Stimulated activated CD4-positive, alpha-beta T cell treated with anti-CD3 and anti-CD28 coated beads, Interleukin-4, amount 100 ng/mL, for 24 hours (primary cell): ENCODE data around the gene PLXDC1.

ENCODE experiments used
- DNase-seq: peaks from one replicate; pipeline ENCODE4 v3.0.0-alpha.2; 2020

The PLXDC1 gene

DNA sequence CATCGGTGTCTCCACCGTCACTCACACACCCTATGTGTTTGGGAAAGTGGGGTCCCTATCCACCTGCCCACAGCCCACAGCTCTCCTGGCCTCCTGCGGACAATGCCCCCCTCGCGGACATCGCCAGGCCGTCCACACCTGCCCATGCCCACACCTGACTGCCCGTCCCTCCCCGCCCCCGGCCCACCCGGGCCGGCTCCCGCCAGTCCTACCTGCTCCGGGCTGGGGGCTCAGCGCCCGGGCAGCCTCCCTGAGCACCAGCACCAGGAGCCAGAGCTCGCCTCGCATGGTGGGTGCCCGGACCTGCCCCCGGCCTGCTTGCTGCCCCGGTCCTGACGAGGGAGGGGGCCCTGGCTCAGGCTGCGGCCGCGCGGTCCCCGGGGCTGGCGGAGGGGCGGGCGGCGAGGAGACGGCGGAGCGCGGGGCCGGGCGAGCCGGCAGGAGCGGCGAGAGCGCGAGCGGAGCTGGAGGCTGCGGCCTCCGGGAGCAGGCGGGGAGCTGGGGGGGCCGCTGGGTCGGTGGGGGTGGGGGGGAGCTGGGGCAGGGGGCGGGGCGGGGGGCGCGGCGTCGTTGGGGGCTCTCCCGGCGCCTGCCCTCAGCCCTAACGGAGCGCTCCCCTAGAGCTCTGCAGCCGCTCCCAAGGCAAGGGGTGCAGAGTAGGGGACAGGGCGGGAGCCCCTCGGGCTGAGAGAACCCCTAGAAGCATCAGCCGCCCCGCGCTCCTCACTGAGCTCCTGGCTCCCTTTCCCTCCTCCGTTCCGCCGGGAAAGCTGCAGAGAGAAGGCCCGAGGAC is at the start of gene PLXDC1:
Gene PLXDC1, minus strand, starts transcription at position 488 of the 793 bp plus-strand sequence. Its CDS starts 200 bp downstream, at position 288.
- DNase-seq = no peak

DNA sequence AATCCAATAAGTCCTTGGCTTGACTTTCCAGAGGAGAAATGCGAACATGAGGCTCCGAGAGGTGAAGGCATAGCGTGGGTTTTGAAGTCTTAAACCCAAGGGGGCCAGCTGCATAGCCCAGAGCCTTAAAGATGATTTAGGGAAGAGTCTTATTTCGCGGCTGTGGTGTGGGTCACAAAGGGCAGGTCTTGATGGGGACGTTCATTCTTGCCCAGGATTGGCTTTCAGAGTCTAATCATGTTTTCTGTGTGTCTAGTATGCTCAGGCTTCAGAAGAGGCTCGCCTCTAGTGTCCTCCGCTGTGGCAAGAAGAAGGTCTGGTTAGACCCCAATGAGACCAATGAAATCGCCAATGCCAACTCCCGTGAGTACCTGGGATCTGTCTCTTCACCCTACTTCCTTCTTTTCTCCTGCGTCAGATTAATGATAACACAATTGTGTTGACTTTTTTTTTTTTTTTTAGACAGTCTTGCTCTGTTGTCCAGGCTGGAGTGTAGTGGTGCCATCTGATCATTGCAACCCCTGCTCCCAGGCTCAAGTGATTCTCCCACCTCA is 49.6 kb upstream of the PLXDC1 start:
- DNase-seq = no peak

DNA sequence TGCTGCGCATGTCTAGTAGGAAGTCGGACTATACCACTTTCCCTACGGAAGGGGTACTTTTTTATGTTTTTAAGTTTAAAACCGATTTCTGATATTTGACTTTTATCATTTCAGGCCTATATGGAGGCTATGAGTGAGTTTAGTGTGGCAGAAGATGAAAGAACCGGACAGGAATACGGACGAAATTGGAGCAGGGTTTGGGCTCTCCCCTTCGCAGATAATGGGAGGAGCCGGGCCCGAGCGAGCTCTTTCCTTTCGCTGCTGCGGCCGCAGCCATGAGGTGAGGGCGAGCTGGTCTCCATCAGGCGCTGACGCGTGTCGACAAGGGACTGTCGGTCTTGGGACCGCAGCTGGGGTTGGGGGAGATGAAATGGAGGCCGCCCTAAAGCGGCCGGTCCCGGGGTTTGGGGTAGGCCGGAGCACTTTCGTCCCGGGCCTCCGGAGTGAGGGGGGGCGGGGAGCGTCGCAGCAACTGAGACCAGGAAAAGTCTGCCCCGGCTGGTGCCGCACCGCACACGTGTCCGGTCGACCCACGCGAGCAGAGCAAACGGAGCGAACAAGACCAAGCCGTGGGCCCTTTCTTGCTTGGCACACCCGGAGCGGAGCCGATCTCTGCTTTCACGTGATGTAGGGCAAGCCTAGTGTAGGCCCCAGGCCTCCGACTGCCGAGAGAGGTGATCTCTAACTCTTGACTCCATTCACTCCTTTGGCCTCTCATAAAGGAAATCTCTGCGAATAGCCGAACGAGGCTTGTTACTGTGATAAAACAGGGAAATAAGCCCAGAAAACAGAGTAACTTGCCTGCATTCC is 48.8 kb upstream of the PLXDC1 start, which contains the start of gene RPL19:
Gene RPL19, plus strand, starts transcription at position 214 of the 810 bp plus-strand sequence. Its CDS starts 62 bp downstream, at position 276.
- DNase-seq = peak; percentile 83

DNA sequence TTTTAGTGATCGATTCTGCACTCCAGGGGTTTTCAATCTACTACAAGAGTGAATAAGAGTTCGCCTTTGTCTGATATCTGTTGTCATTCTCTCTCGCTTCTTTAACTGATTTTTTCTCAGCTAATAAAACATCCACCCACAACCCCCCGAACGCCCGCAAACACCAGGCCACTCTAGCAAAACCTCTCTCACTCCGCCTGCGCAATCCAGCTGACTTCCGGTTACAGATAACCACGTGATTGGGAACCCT is 48.3 kb upstream of the PLXDC1 start:
- peak; percentile 92 for DNase-seq

DNA sequence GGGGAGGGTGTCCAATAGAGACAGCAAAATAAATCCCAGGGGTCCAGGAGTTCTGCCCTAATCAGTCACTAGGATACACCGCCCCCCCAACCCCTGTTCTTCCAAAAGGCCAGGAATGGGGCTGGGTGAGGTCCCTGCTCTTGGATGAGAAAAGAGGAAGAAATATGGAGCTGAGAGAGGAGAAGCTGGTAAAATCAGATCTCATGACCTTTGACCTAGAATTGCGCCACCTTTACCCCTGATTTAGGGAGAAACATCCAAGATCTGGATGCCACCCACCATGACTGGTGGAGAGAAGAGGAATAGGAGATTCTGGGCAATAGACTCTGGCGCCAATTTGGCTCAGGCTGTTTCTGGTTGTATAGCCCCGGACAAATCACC is 46.7 kb upstream of the PLXDC1 start:
- no peak for DNase-seq

DNA sequence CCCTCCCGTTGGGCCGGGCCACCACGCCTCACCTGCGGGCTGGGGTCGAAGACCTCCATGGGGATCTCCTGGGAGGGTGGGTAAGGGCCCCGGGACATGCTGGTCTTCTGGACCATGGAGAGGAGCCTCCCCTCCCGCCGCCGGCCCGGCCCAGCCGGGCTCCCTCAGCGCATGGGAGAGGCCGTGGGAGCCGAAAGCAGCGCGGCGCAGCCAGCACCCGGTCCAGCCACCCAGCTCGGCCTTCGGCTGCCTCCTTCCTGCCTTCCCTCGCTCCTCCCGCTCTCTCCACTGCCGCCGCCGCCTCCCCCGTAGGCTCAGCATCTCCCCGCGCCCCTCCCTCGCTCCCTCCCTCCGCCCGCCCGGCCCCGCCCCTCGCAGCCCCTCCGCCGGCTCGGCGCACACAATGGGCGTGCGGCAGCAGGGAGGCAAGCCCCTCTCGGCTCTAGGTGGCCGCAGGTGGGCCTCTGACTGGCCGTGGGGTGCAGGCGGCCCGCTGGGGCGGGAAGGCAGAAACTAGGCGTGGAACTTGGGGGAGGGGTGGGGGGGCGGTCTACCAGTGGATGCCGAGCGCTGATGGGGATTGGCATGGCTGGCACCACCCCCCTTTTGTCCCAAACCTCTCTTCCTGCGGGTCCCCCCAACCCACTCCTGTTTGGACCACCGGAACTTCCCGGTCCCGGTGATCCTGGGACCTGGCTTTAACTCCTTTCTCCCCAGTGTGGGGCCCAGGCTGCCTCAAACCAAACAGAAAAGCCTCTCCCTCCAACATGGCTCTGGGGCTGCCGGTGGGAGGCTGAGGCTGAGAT is 46.1 kb upstream of the PLXDC1 start, which contains the start of gene CACNB1:
Gene CACNB1, minus strand, starts transcription at position 290 of the 806 bp plus-strand sequence. Its CDS starts 174 bp downstream, at position 116.
- DNase-seq = peak; percentile 70

DNA sequence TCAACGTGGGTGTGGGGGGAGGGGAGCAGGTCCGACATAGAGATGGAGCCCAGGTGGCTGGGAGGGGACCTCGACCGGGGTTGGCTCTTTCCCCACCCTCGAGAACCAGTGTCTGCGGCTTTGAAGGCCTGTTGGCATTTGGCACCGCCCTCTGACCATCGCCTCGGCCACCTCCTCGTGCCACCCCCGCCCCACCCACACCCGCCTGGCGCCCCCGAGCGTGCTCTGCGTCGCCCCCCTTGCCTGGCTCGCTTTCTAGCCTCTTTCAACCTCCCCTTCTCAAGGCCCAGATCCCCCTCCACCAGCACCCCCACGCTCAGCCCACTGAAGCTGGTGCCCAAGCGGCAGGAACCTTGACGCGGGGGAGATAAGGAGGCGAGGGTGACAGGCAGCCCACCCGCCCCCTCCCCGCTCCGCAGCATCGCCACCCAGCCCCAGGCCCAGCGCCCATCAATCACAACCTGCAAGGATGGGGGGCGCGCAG is 45.4 kb upstream of the PLXDC1 start:
- DNase-seq = no peak

DNA sequence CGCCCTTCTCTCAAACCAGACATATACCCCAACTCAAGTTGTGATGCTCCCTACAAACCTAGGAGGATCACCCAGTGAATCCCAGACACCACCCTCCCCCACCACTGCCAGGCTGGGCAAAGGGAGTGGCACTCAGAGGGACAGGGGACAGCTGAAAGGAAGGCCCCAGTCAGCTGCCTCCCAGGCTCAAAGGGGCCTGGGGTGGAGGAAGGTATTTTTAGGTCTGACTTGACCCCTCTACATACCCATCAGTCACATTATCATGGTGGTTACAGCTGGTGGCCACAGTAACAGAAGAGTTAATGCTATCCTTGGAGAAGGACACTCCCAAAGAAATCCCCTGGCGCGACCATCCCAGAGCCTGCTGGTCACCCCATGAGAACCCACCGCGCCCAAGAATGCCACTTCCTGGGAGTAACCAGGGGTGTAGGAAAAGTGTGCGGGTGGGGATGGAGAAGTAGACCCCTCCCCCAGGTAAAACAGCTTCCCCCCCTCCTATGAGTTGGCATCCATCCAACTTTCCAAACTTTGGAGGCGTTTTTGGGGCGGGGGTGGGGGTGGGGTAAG is 44.9 kb upstream of the PLXDC1 start:
- DNase-seq = no peak

DNA sequence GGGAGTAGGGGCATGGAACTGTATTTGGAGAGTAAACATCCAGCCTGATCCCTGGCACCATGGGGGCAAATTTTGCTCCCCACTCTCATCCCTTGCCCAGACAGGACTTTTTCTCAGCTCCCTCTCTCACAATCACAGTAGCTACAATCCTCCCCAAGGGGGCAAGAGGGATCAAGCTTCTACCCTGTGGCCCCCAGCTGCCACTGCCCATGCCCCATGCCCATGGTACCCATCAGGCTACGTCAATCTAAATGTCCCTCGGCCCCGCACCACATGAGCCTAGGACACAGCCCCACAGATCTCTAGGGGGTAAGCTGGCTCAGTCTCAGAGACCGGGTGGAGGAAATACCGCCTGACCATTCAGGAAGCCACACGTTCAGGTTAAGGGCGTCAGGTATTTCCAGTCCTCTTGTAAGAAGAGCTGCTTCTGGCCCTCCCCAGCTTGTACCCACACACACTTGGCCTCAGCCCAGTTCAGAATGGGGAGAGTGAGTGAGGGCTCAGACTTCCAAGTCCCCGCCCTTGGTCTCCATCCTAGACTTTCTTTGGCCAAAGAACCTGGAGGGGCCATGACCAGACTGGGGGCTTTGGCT is 44.2 kb upstream of the PLXDC1 start:
- DNase-seq = no peak

DNA sequence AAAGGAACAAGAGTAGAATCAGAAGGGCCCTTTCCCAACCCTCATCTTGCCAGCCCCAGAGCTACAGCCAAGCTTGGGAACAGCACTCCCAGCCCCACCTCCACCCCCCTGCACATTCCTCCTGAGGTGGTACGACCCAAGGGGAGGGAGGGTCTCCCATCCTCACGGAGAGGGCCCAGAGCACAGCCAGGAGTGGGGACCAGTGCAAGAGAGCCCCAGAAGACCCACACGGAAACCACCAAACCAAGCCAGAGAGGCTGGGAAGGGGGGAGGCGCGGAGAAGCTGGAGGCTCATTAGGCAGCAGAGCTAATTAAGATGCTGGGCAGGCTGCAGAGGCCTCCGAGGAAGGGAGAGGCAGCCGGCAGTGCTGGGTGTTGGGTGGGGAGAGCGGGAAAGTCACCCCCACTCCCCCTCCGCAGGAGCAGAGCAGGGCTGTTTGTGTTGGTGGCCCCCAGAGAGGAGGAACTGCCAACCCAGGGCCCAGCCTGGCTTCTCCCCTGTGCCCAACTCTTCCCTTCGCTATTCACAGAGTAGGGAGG is 43.6 kb upstream of the PLXDC1 start:
- no peak for DNase-seq

DNA sequence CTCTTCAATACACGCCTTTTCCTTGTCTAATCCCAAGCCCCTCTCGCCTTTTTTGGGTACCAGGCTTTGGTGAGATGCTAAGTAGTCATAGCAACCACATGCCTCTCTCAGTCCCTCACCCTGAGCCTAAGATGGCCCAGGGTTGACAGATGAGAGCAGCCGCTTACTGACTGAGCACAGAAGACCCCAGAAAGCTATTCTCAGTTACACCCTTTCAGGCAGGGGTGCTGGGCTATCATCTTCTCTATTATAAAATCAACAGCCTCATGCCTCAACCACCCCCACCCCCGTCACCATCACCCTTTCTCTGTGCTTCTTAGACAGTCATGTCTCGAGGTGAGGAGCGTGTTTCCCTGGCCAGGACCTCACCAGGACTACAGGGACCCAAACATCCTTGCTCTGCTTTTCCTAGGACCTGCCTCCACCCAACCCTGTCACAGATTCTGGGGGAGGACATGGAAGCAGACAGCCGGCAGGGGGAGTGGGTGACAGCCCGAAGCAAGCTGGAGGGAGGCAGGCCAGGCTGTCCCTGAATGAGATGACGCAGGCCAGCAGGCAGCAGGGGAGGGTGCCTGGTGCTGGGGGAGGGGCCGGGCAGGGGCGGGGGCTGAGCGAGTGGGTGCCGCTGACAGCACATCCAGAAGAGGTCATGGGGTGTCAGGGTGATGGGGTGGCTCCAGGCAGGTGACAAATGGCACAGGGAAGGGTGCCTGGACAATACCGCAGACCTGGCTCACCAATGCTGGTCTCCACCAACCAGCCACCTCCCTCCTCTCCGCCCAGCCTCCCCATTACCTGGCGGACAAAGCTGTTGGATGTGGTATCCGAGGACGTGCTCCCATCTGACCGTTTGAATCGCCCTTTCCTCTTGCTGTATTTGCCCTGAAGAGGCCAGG is 42.9 kb upstream of the PLXDC1 start:
- no peak for DNase-seq

DNA sequence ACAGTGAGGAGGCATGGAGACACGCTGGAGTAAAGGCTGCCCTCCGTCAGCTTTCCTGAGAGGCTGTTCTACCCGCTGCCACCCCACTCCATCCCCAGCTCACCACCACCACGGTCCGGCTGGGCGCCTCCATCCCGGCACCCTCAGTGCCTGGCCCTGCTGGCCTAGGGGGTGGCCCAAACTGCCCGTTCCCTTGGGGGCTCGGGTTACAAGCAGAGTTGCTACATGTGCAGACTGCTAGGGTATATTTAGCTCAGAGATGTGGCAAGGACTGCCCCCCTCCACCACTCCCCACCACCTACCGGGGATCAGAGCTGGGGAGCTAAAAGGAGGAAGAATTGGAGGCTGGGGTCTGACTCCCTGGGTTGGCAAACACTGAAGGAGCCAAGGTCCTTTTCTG is 41.9 kb upstream of the PLXDC1 start:
- no peak for DNase-seq

DNA sequence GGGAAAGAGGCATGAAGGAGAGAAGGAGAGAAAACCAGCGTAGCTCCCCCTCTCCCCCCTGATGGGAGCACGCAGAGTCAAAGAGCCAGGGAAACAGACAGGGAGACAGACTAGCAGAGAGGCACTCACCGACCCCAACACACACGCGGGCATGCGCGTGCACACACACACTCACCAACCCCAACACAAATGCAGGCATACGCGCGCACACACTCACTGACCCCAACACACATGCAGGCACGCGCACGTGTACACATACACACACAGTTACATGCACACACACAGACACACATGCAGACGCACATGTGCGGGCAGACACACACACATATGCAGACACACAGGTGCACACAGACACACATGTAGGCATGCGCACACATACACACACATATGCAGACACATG is 41.5 kb upstream of the PLXDC1 start:
- no peak for DNase-seq

DNA sequence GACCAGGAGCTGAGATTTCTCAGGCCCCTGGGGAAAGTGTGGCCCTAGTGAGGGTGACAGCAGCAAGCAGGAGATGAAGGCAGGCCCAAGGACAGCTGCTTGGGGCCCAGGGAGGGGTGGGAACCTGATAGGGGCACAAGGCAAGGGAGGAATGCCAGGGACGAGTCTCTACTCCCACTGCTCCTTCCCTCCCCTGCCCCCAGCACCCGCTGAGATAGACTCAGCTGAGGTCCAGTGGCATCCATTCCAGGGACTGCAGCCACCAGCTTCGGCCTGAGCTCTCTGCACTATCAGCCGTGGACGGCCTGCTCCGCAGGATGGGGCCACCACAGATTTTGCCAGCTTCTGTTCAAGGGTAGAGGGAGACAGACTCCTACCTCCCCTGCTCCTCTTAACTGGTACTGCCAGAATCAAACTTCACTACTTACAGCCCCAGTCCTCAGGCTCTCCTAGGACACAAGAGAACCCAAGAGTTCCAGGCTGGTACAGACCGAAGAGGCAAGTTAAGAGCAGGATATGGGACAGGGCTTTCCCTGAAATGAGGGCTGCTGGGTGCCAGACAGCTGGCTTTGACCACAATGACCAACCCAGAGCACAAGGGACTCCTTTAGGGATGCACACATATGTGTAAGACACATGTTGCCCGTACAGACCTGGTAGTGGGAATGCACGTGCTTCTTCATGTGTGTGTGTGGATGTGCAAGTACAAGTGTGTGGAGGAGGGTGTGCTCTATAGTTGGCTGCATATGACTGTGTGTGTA is 40.5 kb upstream of the PLXDC1 start:
- DNase-seq = no peak

DNA sequence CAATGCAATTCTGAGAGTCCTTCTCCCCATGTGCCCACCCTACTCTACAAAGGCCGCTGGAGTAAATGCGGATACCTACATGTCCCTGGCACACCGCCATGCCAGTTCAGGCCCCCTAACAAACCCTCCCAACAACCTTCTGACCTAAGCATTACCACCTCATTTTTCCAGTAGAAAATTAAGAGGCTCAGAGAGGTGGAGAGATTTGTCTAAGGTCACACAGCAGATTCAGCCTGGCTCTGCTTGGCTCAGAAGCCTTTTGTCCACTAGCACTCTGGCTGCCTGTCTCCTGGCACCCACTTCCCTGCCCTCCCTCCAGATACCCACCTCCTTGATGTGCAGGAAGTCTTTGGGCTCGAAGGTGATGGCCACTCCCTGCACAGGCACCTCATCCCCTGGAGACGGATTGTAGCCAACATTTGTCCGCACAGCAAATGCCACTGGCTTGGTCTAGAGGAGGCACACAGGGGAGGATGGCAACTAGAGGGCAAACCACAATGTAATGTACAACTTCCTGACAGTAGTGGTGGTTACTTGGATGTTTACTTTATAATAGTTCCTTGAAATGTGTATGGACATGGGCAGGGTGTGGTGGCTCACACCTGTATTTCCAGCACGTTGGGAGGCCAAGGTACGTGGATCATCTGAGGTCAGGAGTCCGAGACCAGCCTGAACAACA is 35.9 kb upstream of the PLXDC1 start:
- no peak for DNase-seq

DNA sequence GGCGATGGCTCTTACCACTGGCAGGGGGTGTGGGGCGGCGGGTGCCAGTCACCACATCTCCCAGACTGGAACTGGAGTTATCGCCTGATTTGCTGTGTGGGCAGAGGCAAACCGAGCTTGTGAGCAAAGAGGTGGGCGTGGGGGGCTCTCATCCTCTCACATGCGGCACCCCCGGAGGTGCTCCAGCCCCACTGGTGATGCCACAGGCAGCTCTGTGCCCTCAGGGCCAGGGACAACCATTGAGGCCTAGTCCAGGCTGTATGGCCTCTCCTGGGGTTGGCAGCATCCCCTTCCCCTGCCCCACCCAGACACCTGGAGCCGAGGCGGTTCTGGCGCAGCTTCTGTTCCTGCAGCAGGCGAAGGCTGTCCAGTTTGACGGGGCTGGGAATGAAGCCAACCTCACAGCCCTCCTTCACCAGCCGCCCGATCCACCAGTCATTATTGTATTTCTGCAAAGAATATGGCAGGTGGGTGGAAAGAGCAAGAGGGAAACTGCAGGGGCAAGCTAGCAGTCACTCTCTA is 35.1 kb upstream of the PLXDC1 start:
- DNase-seq = no peak

DNA sequence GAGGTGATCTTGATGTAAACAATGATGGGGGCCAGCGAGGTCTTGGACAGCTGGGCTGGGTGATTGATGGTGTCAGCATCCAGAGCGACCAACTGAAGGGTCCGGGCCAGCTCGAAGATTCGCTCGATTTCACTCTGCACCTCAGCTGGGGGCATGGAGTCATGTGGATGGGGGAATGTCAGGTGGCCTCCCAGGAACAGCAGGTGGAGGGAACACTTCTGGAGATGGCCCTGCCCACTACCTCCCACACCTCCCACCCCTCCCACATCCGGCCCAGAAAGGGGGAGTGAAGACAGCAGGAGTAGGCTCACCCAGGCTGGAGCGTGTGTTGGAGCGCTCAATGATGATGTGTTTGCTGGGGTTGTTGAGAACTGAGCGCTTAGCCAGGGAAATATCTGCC is 32.3 kb upstream of the PLXDC1 start:
- DNase-seq = no peak

DNA sequence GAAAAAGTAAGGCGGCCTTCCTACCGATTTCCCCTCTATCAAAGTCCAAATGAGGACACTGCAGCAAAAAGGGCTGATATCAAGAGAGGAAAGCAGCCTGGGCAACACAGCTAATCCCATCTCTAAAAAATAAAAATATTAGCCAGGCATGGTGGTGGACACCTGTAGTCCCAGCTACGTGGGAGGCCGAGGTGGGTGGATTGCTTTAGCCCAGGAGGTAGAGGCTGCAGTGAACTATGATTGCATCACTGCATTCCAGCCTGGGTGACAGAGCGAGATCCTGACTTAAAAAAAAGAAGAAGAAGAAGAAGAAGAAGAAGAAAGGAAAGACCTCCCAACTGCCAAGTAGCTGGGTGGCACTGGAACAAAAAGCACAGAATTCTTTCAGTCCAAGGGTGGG is 31.6 kb upstream of the PLXDC1 start:
- DNase-seq = no peak

DNA sequence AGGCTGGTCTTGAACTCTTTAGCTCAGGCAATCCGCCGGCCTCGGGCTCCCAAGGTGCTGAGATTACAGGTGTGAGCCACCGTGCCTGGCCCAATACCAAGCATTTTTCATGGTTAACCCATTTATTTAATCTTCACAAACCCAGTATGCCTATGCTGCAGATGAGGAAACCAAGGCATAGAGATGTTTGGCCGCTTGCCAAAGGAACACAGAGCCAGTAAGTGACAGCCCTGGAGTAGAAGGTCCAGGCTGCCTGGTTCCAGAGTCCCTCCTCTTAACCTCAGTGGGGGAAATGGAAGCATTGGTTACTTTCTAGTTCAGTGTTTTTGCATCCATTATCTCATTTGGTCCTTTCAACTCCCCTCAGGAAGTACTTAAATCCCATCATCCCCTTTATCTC is 29.9 kb upstream of the PLXDC1 start:
- no peak for DNase-seq
